SK-N-SH (cell line): Measurements from ENCODE around the gene RHOT1. TPM values are rescaled to one million over a fixed set of nuclear protein-coding genes. Genes with fewer than 3 reads are reported as not detected.
A peak's percentile ranks its signal among the peaks of the same experiment; 100 is the strongest.

Source experiments
- CTCF ChIA-PET: fragments of 300-600, 350-600 bp; formaldehyde crosslinking; extraction: SDS; loops from one replicate; lab custom pipeline; 2021; lab: Yijun Ruan, JAX
- POLR2A ChIA-PET: fragments of 350-600 bp; sonication (Branson Sonifier 250); formaldehyde crosslinking; extraction: SDS; loops from one replicate; lab custom pipeline; 2020; ENCODE audit warnings: antibody characterized with exemption, inconsistent platforms; lab: Yijun Ruan, JAX
- DNase-seq: peaks from one replicate; pipeline ENCODE4 v3.0.0; 2012
- H2AFZ ChIP-seq: fragments of 200-600 bp; sonication (generic); 2 replicates; pipeline ENCODE4 v1.8.1; 2016; ENCODE audit warnings: antibody characterized with exemption, mild to moderate bottlenecking, low read depth
- H3F3A ChIP-seq: fragments of 200-600 bp; sonication (generic); replicated peaks from 2 replicates; pipeline ENCODE3; 2016; ENCODE audit warnings: antibody characterized with exemption, mild to moderate bottlenecking; ENCODE audit not compliant: insufficient read depth
- H3K27ac ChIP-seq, 2 experiments: fragments of 200-500 bp in 1 of 2; fragments of 200-600 bp in 1 of 2; sonication (Bioruptor generic) in 1 of 2; sonication (generic), shearing (Covaris generic) in 1 of 2; 2 replicates each; pipeline versions ENCODE4 v1.5.1 to v1.6.1; 2014 to 2016; ENCODE audit warnings: low read depth in 2 of 2, inconsistent platforms in 1 of 2, low read length in 1 of 2, mild to moderate bottlenecking in 1 of 2, mixed read lengths in 1 of 2
- H3K27me3 ChIP-seq: fragments of 200-600 bp; sonication (generic), shearing (Covaris generic); 2 replicates; pipeline ENCODE4 v1.6.1; 2016; ENCODE audit warnings: mixed run types; ENCODE audit not compliant: insufficient read depth
- H3K36me3 ChIP-seq, 2 experiments: fragments of 200-500 bp in 1 of 2; fragments of 200-600 bp in 1 of 2; sonication (Bioruptor generic) in 1 of 2; sonication (generic) in 1 of 2; replicated peaks in 1 of 2; 2 replicates each; pipeline versions ENCODE3 to v1.5.1; 2014 to 2016; ENCODE audit warnings: low read length in 1 of 2, mild to moderate bottlenecking in 1 of 2; ENCODE audit not compliant: insufficient read depth in 2 of 2, control insufficient read depth in 1 of 2
- H3K4me1 ChIP-seq, 2 experiments: fragments of 200-500 bp in 1 of 2; fragments of 200-600 bp in 1 of 2; sonication (Bioruptor generic) in 1 of 2; sonication (generic), shearing (Covaris generic) in 1 of 2; 2 replicates each; pipeline versions ENCODE4 v1.5.1 to v1.6.1; 2014 to 2016; ENCODE audit warnings: low read depth in 1 of 2, low read length in 1 of 2, mixed run types in 1 of 2; ENCODE audit not compliant: insufficient read depth in 2 of 2, control insufficient read depth in 1 of 2
- H3K4me2 ChIP-seq: fragments of 200-600 bp; sonication (generic), shearing (Covaris generic); 2 replicates; pipeline ENCODE4 v1.6.1; 2017; ENCODE audit warnings: mixed run types
- H3K4me3 ChIP-seq, 2 experiments: fragments of 200-500 bp in 1 of 2; fragments of 200-600 bp in 1 of 2; sonication (Bioruptor generic) in 1 of 2; sonication (generic), shearing (Covaris generic) in 1 of 2; 2 replicates each; pipeline versions ENCODE4 v1.5.1 to v1.8.1; 2014 to 2016; ENCODE audit warnings: low read depth in 2 of 2, inconsistent platforms in 1 of 2, low read length in 1 of 2, mild to moderate bottlenecking in 1 of 2, mixed read lengths in 1 of 2, moderate library complexity in 1 of 2
- H3K79me2 ChIP-seq: fragments of 200-600 bp; sonication (generic); 2 replicates; pipeline ENCODE4 v1.8.1; 2017; ENCODE audit warnings: mild to moderate bottlenecking; ENCODE audit not compliant: insufficient read depth
- H3K9ac ChIP-seq: fragments of 200-600 bp; sonication (generic); 2 replicates; pipeline ENCODE4 v1.6.1; 2017; ENCODE audit warnings: mixed run types
- H3K9me2 ChIP-seq: fragments of 200-600 bp; sonication (generic); 2 replicates; pipeline ENCODE4 v1.6.1; 2017; ENCODE audit warnings: mixed run types
- H3K9me3 ChIP-seq: fragments of 200-600 bp; sonication (generic); 2 replicates; pipeline ENCODE4 v1.6.1; 2017; ENCODE audit warnings: mixed run types, mild to moderate bottlenecking, moderate library complexity
- H4K20me1 ChIP-seq: fragments of 200-600 bp; sonication (generic); 2 replicates; pipeline ENCODE4 v1.6.1; 2017; ENCODE audit warnings: mild to moderate bottlenecking, mixed run types; ENCODE audit not compliant: insufficient read depth
- FOSL2 ChIP-seq: IDR thresholded peaks from 2 replicates; pipeline ENCODE4 v1.4.0; 2012; ENCODE audit warnings: low read depth, mild to moderate bottlenecking, moderate library complexity, borderline replicate concordance
- FOXM1 ChIP-seq: IDR thresholded peaks from 2 replicates; pipeline ENCODE4 v1.4.0; 2012; ENCODE audit warnings: low read depth, mild to moderate bottlenecking
- GATA2 ChIP-seq: sonication (generic); formaldehyde crosslinking; IDR thresholded peaks from 2 replicates; pipeline ENCODE4 v1.5.0; 2020; ENCODE audit warnings: mild to moderate bottlenecking, missing genetic modification reagents
- JUND ChIP-seq: IDR thresholded peaks from 2 replicates; pipeline ENCODE4 v1.4.0; 2012
- MEF2A ChIP-seq: IDR thresholded peaks from 2 replicates; pipeline ENCODE4 v1.4.0; 2012; ENCODE audit warnings: low read depth, borderline replicate concordance
- NFIC ChIP-seq: IDR thresholded peaks from 2 replicates; pipeline ENCODE4 v1.4.0; 2012; ENCODE audit warnings: borderline replicate concordance
- POLR2AphosphoS5 ChIP-seq: IDR thresholded peaks from 2 replicates; pipeline ENCODE4 v1.6.1; 2012; ENCODE audit warnings: low read depth, low read length
- RFX5 ChIP-seq: IDR thresholded peaks from 2 replicates; pipeline ENCODE4 v1.6.1; 2012; ENCODE audit warnings: mild to moderate bottlenecking, improper control_type of control experiment, low read length
- TCF12 ChIP-seq: IDR thresholded peaks from 2 replicates; pipeline ENCODE4 v1.4.0; 2012
- ZBTB33 ChIP-seq: IDR thresholded peaks from 2 replicates; pipeline ENCODE4 v1.4.0; 2012; ENCODE audit warnings: low read depth, borderline replicate concordance
- WGBS: methylation state at CpG from one replicate; pipeline ENCODE4 v1.1.6; 2017; ENCODE audit warnings: low lambda C conversion rate; 5-methylcytosine and 5-hydroxymethylcytosine counted together
- polyA plus RNA-seq, 3 experiments: library from polyadenylated mRNA; depleted of rRNA; stranded (reverse); fragments of >200 nt; gene quantifications; 2 replicates each; pipeline ENCODE4 v1.2.3, GENCODE V29; 2012
- TF ChIP-seq, protein P1 (sequence below): IDR thresholded peaks from 2 replicates; pipeline ENCODE4; 2012
- TF ChIP-seq, protein P2 (sequence below): fragments of 200-600 bp; sonication (generic); IDR thresholded peaks from 2 replicates; pipeline ENCODE4 v1.6.1; 2017; ENCODE audit warnings: antibody characterized with exemption, mild to moderate bottlenecking, moderate library complexity

Gene RHOT1
- polyA plus RNA-seq, 1 of the 3 experiments (the other 2 are of a cell fraction), result 25.0 TPM

DNA sequence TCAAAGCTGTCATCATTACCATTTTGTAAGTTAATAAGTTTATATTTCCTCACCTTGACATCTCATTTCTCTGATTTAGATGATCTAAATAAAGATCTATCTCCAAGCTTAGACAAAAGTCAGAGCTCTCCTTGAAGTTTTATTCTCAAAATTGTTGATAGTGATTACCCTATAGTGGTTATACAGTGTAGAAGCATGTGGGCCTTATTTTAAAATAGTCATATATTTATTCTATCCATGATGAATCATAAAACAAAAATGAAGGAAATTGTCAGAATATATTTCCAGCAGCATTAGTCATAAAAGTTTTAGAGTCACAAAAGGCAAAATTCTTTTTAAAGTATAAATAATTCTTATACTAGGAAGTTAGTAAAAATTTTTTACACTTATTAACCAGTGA, 49.0 kb downstream of the RHOT1 start:
- Histone ChIP-seq H3K27ac (peak overlapping the region in 1 of 2 experiments; percentile 92; a peak in 3 of 4 replicates), H3K4me1 (peaks cover 0 to 13% of the 10 kb centered on the region in 2 experiments; a peak in 2 of 4 replicates), H2AFZ (no peak overlapping the region), H3K4me2 (peak overlapping the region; percentile 60; the same call in 1 of the 2 replicates), H3K4me3 (no peak overlapping the region)
- TF ChIP-seq, protein P1, sequence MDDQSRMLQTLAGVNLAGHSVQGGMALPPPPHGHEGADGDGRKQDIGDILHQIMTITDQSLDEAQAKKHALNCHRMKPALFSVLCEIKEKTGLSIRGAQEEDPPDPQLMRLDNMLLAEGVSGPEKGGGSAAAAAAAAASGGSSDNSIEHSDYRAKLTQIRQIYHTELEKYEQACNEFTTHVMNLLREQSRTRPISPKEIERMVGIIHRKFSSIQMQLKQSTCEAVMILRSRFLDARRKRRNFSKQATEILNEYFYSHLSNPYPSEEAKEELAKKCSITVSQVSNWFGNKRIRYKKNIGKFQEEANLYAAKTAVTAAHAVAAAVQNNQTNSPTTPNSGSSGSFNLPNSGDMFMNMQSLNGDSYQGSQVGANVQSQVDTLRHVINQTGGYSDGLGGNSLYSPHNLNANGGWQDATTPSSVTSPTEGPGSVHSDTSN, result peak; percentile 55; the same call in 1 of the 2 replicates
- TF ChIP-seq ZBTB33 (no peak), NFIC (no peak), JUND (peak; percentile 60), POLR2AphosphoS5 (no peak), FOSL2 (peak; percentile 55; the same call in 1 of the 2 replicates), MEF2A (peak; percentile 54; the same call in 1 of the 2 replicates), RFX5 (no peak), TCF12 (peak; percentile 44)
- TF ChIP-seq, all 33 proteins: peak for 5
- Histone ChIP-seq H3F3A (peaks cover 42% of the 10 kb centered on the region), H3K36me3 (peaks cover 19 to 38% of the 10 kb centered on the region in 2 experiments), H3K9me2 (no peaks in the 10 kb centered on the region), H3K79me2 (no peaks in the 10 kb centered on the region; the same call in 1 of the 2 replicates), H3K9ac (peak overlapping the region; percentile 58; the same call in 1 of the 2 replicates), H4K20me1 (no peaks in the 10 kb centered on the region), H3K9me3 (no peaks in the 10 kb centered on the region), H3K27me3 (no peaks in the 10 kb centered on the region)
- no peak for DNase-seq
- POLR2A ChIA-PET, result no interaction called here
- CTCF ChIA-PET, result interaction anchor here (0.8 to 1.4 kb wide), 2 partner anchors 13 to 33 kb away, joined by 3 read pairs; no protein-coding TSS in a partner anchor

- H3K79me2 ChIP-seq, result no peaks in the 10 kb centered on the region; the same call in 1 of the 2 replicates
- peak overlapping the region; percentile 12; the same call in 1 of the 2 replicates for H3K4me2 ChIP-seq
- WGBS, result 95% methylated on average over 6 of the region's 6 CpGs
- peak overlapping the region; percentile 58; the same call in 1 of the 2 replicates for H3K9ac ChIP-seq
- DNase-seq, result no peak
- peaks cover 42% of the 10 kb centered on the region for H3F3A ChIP-seq
- H3K27me3 ChIP-seq, result no peaks in the 10 kb centered on the region
- H2AFZ ChIP-seq, result no peak overlapping the region
- no peak overlapping the region for H3K4me3 ChIP-seq
- ChIA-PET POLR2A (no interaction called here), CTCF (interaction anchor here (1.4 kb wide), 1 partner anchor 32 kb away, joined by 3 read pairs; no protein-coding TSS in a partner anchor)
- H3K36me3 ChIP-seq, result peaks cover 19 to 39% of the 10 kb centered on the region in 2 experiments
- H3K4me1 ChIP-seq, result peaks cover 0 to 13% of the 10 kb centered on the region in 2 experiments; a peak in 2 of 4 replicates
- no peaks in the 10 kb centered on the region for H3K9me3 ChIP-seq
- H3K27ac ChIP-seq, result peak overlapping the region in 1 of 2 experiments; percentile 92; a peak in 2 of 4 replicates
- TF ChIP-seq GATA2 (CRISPR knock-in tag), result no peak
- TF ChIP-seq ZBTB33, result no peak
- TF ChIP-seq FOXM1, result no peak
- TF ChIP-seq, protein P2, sequence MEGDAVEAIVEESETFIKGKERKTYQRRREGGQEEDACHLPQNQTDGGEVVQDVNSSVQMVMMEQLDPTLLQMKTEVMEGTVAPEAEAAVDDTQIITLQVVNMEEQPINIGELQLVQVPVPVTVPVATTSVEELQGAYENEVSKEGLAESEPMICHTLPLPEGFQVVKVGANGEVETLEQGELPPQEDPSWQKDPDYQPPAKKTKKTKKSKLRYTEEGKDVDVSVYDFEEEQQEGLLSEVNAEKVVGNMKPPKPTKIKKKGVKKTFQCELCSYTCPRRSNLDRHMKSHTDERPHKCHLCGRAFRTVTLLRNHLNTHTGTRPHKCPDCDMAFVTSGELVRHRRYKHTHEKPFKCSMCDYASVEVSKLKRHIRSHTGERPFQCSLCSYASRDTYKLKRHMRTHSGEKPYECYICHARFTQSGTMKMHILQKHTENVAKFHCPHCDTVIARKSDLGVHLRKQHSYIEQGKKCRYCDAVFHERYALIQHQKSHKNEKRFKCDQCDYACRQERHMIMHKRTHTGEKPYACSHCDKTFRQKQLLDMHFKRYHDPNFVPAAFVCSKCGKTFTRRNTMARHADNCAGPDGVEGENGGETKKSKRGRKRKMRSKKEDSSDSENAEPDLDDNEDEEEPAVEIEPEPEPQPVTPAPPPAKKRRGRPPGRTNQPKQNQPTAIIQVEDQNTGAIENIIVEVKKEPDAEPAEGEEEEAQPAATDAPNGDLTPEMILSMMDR, result peak; percentile 28
- TF ChIP-seq, all 33 proteins: peak for 1
- Histone ChIP-seq H3K9me2 (no peaks in the 10 kb centered on the region), H4K20me1 (no peaks in the 10 kb centered on the region)
These were observed 50.1 kb downstream of the RHOT1 start for GRCh38 chr17:32192379-32192778.
